Kidney epithelial cell (primary cell): ENCODE data around the gene EIF3C. TPM values are rescaled to one million over a fixed set of nuclear protein-coding genes. Genes with fewer than 3 reads are reported as not detected.
"Not testable (repeated sequence)": the region's sequence is repeated elsewhere in the genome, so short reads cannot be mapped to it uniquely, and the experiment has no call there.

Experiments
- DNase-seq: peaks from one replicate; pipeline ENCODE4 v3.0.0-alpha.2; 2010; ENCODE audit warnings: low read depth
- H3K27me3 ChIP-seq: 2 replicates; pipeline ENCODE4 v1.6.0; 2011; ENCODE audit warnings: low read length; ENCODE audit not compliant: control insufficient read depth, insufficient read depth
- H3K36me3 ChIP-seq: 2 replicates; pipeline ENCODE4 v1.5.1; 2011; ENCODE audit warnings: low read length; ENCODE audit not compliant: control insufficient read depth, insufficient read depth
- H3K4me3 ChIP-seq: 2 replicates; pipeline ENCODE4 v1.5.1; 2011; ENCODE audit warnings: low read depth, mild to moderate bottlenecking, control low read depth, low read length
- total RNA-seq: library from RNA; depleted of rRNA; stranded (reverse); fragments of >200 nt; gene quantifications from 2 replicates; pipeline ENCODE4 v1.2.3, GENCODE V29; 2015

EIF3C gene
- total RNA-seq, 1 donor from 2014 or later: 386 TPM

GRCh38 chr16:28731253-28731652 lies 20.0 kb downstream of the EIF3C start:
- DNase-seq, H3K4me3 ChIP-seq, H3K27me3 ChIP-seq, H3K36me3 ChIP-seq: not testable (repeated sequence)

DNA sequence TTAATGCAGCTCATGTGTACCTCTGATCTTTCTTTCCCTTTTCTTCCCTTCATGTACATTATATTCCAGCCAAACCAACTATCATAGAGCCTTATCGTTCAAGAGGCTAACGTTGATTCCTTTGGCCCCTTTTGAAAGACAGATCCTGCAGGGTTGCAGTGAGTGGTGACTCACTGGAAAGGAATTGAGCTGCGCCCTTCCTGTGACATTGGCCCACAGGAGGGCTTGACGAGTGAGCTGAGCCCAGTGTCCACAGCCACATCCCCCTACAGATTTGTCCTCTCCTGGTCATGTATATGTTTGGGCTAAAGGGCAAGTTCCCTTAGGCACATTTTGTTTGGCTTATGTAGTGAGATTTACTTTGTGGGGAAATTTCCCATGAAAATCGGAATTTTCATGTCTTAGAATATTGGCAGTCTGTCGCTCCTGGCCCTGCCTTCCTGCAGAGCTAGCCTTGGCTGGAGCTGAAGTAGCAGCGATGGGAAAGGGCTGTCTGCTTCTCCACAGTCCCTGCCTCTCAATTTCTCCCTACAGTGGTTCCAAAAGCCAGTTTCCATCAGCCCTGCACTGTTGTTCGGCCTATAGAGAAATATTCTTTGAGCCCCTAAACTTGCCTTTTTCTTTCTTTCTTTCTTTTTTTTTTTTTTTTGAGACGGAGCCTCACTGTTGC lies 21.3 kb downstream of the EIF3C start:
- not testable (repeated sequence) for H3K27me3 ChIP-seq, DNase-seq

GRCh38 chr16:28739787-28740186 lies 28.5 kb downstream of the EIF3C start:
- H3K27me3 ChIP-seq, H3K4me3 ChIP-seq, DNase-seq, H3K36me3 ChIP-seq: not testable (repeated sequence)

More for the DNA sequence above, 21.3 kb downstream of the EIF3C start:
- H3K4me3 ChIP-seq, H3K36me3 ChIP-seq: not testable (repeated sequence)

GRCh38 chr16:28740631-28741030 lies 29.4 kb downstream of the EIF3C start:
- not testable (repeated sequence) for H3K27me3 ChIP-seq, DNase-seq, H3K36me3 ChIP-seq, H3K4me3 ChIP-seq

- not testable (repeated sequence) for H3K4me3 ChIP-seq, DNase-seq, H3K27me3 ChIP-seq, H3K36me3 ChIP-seq
These were observed 30.0 kb downstream of the EIF3C start for GRCh38 chr16:28741295-28741694.

DNA sequence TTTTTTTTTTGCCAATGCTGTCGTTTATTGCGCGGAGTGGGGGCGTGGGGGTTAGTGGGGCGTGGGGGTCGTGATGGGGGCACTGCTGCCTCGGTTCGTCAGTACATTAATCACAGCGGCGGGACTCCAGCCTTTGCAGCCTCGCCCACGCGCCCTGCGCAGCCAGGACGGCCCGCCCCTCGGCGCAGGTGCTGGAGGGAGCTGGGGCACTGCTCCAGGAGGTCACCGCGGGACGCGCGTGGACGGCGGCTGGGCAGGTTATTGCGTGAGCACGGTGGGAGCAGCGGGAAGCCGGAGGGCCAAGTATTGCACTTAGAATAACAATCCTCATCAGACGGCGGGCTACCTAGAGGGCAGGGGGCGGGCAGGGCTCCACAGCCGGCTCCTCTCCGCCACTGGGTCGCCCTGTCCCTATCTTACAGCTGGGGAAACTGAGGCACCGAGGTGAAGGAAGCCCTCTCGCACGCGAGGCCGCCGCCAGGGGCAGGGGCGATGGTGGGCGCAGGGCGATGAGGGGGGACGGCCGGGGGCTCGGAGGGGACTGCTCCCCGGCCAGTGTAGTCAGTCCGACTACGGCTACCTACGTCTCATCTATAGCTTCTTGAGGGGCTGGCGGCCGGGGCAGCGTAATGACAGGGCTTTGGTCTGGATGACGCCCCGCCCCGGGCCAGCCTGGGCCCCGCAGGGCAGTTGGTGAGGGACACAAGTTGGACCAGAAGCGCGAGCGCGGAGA lies 35.5 kb downstream of the EIF3C start:
- not testable (repeated sequence) for H3K4me3 ChIP-seq, H3K27me3 ChIP-seq, H3K36me3 ChIP-seq, DNase-seq

GRCh38 chr16:28749997-28750465 lies 38.8 kb downstream of the EIF3C start:
- H3K4me3 ChIP-seq, H3K36me3 ChIP-seq, H3K27me3 ChIP-seq, DNase-seq: not testable (repeated sequence)

GRCh38 chr16:28750469-28751067 lies 39.3 kb downstream of the EIF3C start:
- not testable (repeated sequence) for H3K4me3 ChIP-seq, H3K27me3 ChIP-seq, DNase-seq, H3K36me3 ChIP-seq

GRCh38 chr16:28751487-28751886 lies 40.2 kb downstream of the EIF3C start, which contains the start of gene NPIPB9:
NPIPB9 (plus strand) TSS chr16:28751787.
- not testable (repeated sequence) for H3K27me3 ChIP-seq, DNase-seq, H3K4me3 ChIP-seq, H3K36me3 ChIP-seq

DNA sequence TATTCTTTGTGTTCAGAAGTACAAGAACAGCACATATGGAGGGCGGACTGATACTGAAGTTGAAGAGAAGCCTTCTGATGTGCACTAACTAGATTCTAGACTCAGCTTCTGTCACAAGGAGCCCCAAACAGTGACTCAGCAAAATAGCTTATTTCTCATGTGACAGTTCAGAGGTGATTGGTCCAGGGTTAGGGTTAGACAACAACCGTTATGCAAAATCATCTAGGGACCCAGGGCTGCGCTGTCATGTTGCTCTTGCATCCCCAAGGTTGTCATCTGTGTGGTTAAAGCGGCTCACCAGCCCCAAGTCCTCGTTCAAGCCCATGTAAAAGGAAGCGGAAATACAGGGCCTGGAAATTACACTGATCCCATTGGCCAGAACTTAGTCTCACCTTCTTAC lies 70.4 kb downstream of the EIF3C start:
- H3K36me3 ChIP-seq, H3K4me3 ChIP-seq, DNase-seq, H3K27me3 ChIP-seq: not testable (repeated sequence)

- DNase-seq, H3K27me3 ChIP-seq, H3K36me3 ChIP-seq, H3K4me3 ChIP-seq: not testable (repeated sequence)
These were observed 71.1 kb downstream of the EIF3C start for GRCh38 chr16:28782357-28782756.

Other genes starting within 250 kb of the EIF3C start
- not detected in 2 replicates for gene NPIPB7, start 239.1 kb upstream of the EIF3C start, total RNA-seq
- gene CLN3, start 219.4 kb upstream of the EIF3C start, total RNA-seq: 30.3 and 41.5 TPM in 2 replicates
- gene APOBR, start 216.8 kb upstream of the EIF3C start, total RNA-seq: 0.21 TPM in 2 replicates
- gene IL27, start 204.6 kb upstream of the EIF3C start, total RNA-seq: not detected in 2 replicates
- gene NUPR1, start 172.5 kb upstream of the EIF3C start, total RNA-seq: 0.55 and 0.63 TPM in 2 replicates
- gene SGF29, start 157.5 kb upstream of the EIF3C start, total RNA-seq: 28.5 and 32.5 TPM in 2 replicates
- gene SULT1A2, start 114.4 kb upstream of the EIF3C start, total RNA-seq: 0.13 and 0.27 TPM in 2 replicates
- gene SULT1A1, start 101.4 kb upstream of the EIF3C start, total RNA-seq: 3.1 and 3.3 TPM in 2 replicates
- not detected in 2 replicates for gene NPIPB8, start 73.4 kb upstream of the EIF3C start, total RNA-seq
- gene NPIPB9, start 40.3 kb downstream of the EIF3C start, total RNA-seq: 0.68 and 2.7 TPM in 2 replicates
- gene ATXN2L, start 111.5 kb downstream of the EIF3C start, total RNA-seq: 150 and 197 TPM in 2 replicates
- 169 and 185 TPM in 2 replicates for gene TUFM, start 134.9 kb downstream of the EIF3C start, total RNA-seq
- gene SH2B1, start 152.4 kb downstream of the EIF3C start, total RNA-seq: 26.8 and 29.1 TPM in 2 replicates
- 0.17 and 0.48 TPM in 2 replicates for gene ATP2A1, start 167.0 kb downstream of the EIF3C start, total RNA-seq
- gene RABEP2, start 213.8 kb downstream of the EIF3C start, total RNA-seq: 38.3 and 44.6 TPM in 2 replicates
- 0.14 TPM in 1 of 2 replicates, not detected in the other for gene CD19, start 220.5 kb downstream of the EIF3C start, total RNA-seq
- gene NFATC2IP, start 239.5 kb downstream of the EIF3C start, total RNA-seq: 18.4 and 20.8 TPM in 2 replicates